GM21529 (cell line): ENCODE results near the gene RPA3.

Experiments
- ATAC-seq: cut with Tn5 transposase; IDR thresholded peaks from one replicate; pipeline ENCODE4 v1.9.1; 2021; ENCODE audit not compliant: unreplicated experiment

Gene RPA3

GRCh38 chr7:7654964-7655715 lies 63.3 kb downstream of the RPA3 start:
- ATAC-seq, result no peak

DNA sequence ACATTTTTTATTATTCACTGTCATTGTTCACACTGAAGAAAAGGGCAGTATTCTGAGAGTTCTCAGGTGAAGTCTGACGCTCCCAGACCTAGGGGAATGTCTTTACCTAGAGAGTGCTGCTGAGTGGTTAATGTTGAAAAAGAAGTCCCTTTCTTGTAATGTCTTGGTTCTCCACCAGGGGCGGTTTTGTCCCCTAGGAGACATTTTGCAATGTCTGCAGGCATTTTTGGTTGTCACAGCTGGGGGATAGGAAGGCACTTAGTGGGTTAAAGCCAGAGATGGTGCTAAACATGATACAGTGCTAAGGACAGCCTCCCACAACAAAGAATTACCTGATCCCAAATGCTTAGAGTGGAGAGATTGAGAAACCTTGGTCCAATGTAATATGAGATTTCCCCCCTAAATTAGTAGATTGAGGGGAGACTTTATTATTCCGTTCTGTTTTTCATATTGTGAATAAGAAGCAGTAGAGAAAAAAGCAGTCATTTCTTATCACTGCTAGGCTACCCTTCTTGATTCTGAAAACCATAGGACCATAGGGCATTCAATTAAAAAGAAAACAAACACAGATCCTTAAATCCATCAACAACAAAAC lies 64.7 kb downstream of the RPA3 start:
- ATAC-seq, result no peak

- no peak for ATAC-seq
These were observed 65.4 kb downstream of the RPA3 start for GRCh38 chr7:7652798-7653540.

- ATAC-seq, result no peak
These were observed 66.9 kb downstream of the RPA3 start for GRCh38 chr7:7651479-7651878.

DNA sequence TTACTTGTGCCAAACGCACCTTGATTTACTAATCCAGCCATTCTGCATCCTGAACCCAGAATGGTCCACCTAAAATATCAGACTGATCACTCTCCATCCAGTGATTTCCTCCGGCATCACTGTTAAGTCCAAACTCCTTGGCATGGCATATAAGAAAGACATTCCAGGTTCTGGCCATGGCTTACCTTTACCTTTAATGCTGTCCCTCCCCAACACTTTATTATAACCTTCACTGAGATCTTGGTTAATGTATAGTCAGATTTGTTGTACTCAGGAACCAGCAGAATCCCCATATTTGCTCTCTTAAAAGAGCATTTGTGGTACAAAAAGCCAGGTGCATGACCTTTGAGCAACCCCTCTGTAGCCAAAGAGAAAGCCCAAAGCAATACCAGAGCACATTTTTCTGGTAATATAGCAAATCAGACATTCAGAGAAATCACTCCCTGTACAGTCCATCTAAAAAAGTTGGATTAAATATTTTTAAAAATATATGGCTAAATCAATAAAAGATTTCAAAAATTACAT lies 67.7 kb downstream of the RPA3 start:
- ATAC-seq, result no peak

- ATAC-seq, result no peak
These were observed 70.8 kb downstream of the RPA3 start for GRCh38 chr7:7647495-7648036.

DNA sequence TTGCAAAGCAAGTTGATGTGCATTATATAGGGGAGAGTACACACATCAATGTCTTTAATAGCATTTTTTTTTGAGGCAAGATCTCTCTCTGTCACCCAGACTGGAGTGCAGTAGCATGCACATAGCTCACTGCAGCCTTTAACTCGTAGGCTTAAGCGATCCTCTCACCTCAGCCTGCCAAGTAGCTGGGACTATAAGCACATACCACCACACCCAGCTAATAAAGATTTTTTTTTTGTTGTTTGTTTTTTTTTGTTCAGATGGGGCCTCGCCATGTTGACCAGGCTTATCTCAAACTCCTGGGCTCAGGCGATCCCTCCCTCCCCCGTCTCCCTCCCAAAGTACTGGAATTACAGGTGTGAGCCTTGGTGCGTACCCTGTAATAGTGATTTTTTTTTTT lies 76.3 kb downstream of the RPA3 start:
- ATAC-seq, result no peak

- ATAC-seq, result peak; percentile 13
These were observed 77.2 kb downstream of the RPA3 start for GRCh38 chr7:7641129-7641663.

- peak; percentile 96 for ATAC-seq
These were observed 77.9 kb downstream of the RPA3 start, which contains the start of gene UMAD1 for GRCh38 chr7:7640221-7641128. TSS of gene UMAD1 (plus strand) at chr7:7640752. CDS start at chr7:7673372, 32,620 bp downstream.

DNA sequence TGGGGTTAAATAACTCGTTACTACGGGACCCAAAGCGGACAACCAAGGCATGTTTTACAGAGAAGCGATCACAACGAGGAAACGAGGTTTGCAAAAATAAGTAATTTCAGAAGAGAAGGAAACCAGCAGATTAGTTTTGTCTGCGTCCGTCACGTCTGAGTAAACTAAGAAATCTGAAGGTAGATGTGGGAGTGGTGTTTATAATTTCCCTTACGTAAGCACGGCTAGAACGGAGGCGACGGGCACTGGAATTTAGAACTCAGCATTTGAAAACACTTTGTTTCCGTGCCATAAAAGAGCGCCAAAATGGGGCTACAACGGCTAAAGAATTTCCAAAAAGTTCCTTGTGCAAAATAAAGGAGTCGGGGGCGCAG lies 78.6 kb downstream of the RPA3 start:
- ATAC-seq, result peak; percentile 10

DNA sequence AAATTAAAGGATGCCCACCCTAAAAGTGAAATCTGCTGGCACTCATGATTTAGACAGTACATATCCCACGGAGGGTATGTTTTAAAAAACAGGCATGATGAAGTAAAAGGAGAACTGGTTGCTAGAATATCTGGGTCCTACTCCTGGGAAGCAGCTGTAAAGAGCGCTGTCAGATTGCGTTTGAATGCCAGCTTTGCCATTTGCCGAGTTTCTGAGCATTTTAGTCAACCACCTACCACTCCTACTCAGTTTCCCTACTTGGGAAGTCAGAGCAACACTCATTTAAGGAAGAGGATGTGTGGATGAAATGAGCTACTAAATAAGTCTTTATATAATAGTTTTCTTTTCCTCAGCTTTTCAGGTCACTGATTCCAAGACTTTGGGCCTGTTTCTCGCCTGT lies 79.0 kb downstream of the RPA3 start:
- ATAC-seq, result no peak

- no peak for ATAC-seq
These were observed 87.6 kb downstream of the RPA3 start for GRCh38 chr7:7630626-7631329.

DNA sequence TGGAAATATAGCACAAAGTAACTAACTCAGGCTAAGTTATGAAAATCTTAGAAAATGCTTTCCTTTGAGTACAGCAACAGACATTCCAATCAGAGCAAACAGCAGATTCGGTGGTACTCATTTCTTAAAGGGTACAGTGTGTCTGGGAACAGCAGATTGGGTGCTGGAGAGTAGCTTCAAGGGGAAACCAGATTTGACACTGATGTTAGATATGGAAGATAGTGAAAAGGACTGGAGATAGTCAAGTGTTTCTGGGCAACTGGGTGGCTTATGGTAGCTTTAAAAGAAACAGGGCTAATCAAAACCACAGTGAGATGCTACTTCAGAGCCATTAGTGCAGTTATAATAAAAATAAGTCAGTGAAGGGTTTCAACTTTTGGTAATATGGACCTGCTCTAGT lies 89.9 kb downstream of the RPA3 start:
- ATAC-seq, result no peak

DNA sequence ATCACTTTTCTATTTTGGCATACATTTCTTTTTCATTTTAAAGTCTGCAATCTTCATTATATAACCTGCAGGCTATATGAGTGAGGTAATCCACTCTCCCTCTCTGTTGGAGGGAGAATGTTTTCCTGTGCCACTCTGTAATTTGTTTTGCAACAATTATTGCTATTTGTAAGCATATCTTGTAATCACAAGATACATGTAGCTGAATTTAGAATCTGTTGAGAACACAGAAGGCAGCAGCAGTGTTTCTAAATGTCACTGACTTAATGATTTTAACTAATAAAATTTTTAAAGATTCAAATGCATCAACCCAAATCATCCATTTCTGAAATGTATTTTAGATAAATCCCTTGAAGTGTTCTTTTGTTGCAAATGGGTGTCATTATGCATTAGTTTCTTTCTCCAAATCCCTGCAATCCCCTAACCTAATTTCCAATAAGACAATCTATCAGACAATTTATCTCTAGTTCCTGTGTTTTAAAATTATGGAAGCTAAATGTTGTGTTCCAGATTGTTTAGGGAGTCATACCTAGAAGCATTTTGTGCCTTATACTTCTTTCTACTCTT lies 97.7 kb downstream of the RPA3 start:
- ATAC-seq, result no peak

- no peak for ATAC-seq
These were observed 98.2 kb downstream of the RPA3 start for GRCh38 chr7:7620236-7620635.

DNA sequence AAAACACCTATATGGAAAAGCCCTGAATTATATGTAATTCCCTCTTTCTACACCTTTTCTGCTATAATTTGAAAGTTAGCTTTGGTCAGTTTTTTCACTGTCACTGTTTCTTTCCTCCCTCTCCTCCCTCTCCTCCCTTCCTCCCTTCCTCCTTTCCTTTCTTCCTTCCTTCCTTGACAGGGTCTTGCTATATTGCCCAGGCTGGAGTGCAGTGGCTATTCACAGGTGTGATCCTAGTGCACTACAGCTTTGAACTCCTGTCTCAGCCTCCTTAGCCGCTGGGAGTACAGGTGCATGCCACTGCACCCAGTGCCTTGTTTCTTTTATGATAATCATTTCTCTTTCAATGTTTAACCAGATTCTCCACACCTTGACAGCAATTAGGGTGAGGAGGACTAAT lies 100.0 kb downstream of the RPA3 start:
- ATAC-seq, result no peak

- no peak for ATAC-seq
These were observed 100.9 kb downstream of the RPA3 start for GRCh38 chr7:7617550-7617949.

GRCh38 chr7:7614018-7614741 lies 104.2 kb downstream of the RPA3 start:
- no peak for ATAC-seq

DNA sequence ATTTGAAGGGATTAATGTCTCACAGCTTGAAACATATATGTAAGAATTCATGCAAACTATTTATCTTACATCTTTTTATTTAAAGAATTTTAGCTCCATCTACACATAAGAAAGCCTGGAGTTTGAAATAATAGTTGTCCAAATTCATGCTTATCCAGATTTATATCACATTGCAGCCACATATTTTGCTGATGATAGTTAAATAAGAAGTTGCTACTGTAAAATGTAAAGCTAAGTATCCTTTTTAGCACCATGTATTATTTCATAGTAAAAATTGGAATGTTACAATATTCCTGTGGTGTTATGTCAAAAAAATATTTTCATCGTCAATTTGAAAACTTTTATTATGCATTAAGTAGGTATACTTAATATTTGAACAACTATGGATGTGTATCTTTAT lies 105.2 kb downstream of the RPA3 start:
- no peak for ATAC-seq
